ENCODE measurements around the gene TCP10L.
"Not testable (repeated sequence)": the region's sequence is repeated elsewhere in the genome, so short reads cannot be mapped to it uniquely, and the experiment has no call there.

Gene TCP10L

DNA sequence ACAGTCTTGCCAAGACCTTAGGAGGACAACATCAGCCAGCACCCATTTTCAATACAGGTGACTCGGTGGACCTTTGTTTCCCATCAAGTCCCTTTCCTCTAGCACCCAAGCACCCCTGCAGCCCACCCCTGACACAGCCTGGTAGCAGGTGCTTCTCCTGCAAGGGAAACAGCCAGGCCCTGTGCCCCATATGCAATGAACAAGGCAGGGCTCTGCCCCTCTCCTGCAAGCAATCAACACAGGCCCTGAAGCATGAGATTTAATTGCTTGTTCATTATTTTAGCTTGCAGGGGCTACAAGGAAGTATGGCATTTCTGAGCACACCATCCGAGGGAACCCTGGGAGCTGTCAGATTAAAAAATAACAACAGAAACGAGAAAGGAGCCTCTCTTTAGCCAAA lies 35.4 kb downstream of the TCP10L start:
- DNase-seq, result no peak

- DNase-seq, result no peak
These were observed 35.9 kb downstream of the TCP10L start for GRCh38 chr21:32549440-32549839.

DNA sequence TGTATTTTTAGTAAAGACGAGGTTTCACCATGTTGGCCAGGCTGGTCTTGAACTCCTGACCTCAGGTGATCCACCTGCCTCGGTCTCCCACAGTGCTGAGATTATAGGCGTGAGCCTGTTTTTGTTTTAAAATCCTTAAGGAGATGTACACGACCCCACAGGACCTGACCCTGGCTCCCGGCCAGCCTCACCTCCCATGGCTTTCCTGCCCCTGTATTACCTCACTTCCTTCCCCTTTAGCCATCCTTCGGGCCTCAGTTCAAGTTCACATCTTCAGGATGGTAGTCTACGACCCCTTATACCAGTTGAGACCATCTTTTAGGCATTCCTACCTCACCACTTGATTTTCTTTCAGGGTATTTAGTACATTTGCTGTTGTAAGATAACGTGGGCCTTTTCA lies 36.3 kb downstream of the TCP10L start:
- no peak for DNase-seq

DNA sequence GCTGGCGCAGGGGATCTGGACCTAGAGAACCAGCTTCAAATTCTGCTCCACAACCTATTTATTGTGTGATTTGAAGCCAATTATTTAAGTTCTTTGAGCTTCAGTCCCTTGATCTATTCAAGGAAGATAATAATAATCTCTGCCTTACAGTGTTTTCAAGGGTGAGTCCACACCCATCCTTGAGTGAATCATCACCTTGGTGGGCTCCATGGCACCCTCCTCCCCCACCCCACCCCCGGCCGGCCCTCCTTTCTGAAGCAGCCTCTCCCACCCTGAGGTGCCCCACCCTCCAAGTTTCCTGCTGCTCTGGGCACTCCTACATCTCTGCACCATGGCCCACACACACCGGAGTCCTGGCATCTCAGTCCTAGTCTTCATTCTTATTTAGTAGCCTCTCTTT lies 38.3 kb downstream of the TCP10L start:
- DNase-seq, result no peak

GRCh38 chr21:32545948-32546441 lies 39.3 kb downstream of the TCP10L start:
- no peak for DNase-seq

DNA sequence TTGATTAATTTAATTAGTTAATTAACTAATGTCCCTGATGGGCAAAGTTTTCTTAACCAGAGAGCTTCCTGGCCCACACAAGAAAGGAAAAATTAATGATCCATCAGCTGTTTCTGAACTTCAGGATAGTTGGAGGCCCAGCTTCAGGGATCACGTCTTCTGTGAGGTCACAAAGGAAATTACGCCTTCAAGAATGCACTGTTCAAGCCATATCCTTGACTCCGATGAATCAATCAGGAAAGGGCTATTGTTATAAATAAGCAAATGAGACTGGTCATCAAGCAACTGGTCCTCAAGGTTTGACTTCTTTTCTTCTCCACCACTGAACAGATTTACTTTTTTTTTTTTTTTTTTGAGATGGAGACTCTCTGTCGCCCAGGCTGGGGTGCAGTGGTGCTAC lies 40.6 kb downstream of the TCP10L start:
- DNase-seq, result no peak

DNA sequence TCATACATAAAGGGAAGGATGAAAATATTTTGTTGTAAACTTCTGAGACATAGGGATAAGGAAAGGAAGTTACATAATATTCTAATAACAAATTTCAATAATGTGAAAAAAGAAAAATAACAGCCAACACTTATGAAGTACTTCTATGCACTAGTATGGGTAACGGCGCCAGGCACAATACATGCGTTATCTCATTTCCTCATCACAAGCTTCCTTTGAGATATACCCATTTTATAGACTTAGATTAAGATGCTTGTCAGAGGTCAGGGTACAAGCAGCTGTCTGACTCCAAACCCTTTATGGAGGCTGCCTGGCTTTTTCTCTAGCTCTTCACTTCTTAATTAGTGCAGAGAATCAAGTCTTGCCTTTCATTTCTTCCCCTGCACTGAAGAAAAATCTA lies 41.3 kb downstream of the TCP10L start:
- DNase-seq, result no peak

- DNase-seq, result not testable (repeated sequence)
These were observed 42.3 kb downstream of the TCP10L start for GRCh38 chr21:32543056-32543455.

DNA sequence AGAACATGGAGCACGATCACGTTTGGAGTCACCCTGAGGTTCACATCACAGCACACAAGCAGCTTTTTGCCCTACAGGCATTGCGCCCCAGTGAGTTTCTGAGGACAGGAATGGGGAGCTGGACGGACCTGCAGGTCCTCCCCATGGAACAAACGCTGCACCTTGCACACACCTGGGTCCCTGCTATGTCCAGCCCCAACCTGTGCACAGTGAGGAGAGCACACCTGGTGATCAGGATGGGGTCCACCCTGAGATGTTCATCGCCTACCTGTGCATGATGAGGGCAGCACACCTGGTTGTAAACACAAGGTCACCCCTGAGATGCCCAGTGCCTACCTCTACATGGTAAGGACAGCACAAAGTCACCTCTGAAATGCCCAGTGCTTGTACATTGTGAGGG lies 45.9 kb downstream of the TCP10L start:
- DNase-seq, result no peak

DNA sequence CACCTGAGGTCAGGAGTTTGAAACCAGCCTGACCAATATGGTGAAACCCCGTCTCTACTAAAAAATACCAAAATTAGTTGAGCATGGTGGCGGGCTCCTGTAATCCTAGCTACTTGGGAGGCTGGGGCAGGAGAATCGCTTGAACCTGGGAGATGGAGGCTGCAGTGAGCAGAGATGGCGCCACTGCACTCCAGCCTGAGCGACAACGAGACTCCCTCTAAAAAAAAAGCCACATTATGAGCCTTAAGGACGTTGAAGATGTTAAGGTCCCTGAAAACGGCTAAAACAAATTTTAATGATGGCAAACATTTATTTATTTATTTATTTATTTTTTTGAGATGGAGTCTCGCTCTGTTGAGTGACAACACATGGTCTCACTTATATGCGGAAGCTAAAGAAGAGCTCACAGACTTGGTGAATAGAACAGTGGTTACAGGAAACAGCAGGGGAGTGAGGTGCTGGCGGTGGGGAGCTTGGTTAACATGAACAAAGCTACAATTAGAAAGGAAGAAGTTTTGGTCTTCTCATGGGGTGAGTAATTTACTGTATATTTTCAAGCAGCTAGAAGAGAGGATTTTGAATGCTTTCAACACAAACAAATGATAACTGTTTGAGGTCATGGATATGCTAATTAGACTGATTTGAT lies 47.1 kb downstream of the TCP10L start:
- DNase-seq, result no peak

DNA sequence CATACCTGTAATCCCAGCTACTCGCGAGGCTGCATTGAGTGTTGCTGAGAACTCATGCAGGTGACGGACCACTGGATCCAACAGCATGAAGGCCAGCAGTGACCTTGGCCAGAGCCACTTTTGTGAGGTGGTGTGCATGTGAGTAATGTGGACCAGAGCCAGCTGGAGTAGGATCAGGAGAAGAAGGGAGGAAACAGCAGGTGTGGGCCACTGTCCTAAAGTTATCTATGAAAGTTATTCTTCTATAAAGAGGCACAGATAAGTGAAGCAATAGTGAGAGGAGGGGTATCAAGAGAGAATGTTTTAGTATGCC lies 47.8 kb downstream of the TCP10L start:
- no peak for DNase-seq

DNA sequence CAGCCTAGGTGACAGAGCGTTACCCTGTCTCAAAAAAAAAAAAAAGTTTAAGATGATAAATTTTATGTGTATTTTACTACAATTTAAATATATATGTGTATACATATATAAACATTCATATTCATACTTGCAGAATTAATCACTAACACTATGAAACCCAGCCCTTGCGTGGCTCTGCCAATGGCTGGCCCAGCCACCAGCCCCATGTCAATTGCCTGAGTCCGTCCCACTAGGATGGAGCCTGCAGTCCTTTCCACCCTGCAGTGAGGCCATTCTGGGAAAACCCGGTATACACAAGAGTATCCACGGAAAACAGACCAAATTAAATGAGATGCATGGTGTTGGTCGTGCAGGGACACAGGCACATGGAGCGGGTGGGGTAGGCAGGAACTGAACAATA lies 49.7 kb downstream of the TCP10L start:
- no peak for DNase-seq

- DNase-seq, result no peak
These were observed 51.2 kb downstream of the TCP10L start for GRCh38 chr21:32534113-32534512.

DNA sequence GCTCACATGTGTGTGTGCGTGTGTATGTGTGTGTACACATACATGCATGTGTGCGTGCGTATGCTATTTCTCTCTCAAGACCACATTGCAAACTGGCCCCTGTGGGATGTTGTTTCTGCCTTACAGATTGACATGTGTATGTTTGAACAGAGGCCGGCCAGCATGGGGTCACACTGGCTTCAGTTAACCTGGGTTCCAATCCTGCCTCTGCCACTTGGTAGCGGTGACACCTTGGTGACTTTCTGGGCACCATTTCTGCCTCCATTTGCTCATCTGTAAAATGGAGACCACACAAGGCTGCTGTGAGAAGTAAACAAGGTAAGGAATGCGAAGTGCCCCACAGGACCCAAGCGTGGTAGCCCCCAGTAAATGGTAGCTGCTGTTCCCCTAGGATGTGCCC lies 51.7 kb downstream of the TCP10L start:
- DNase-seq, result no peak

GRCh38 chr21:32533053-32533452 lies 52.3 kb downstream of the TCP10L start:
- no peak for DNase-seq

DNA sequence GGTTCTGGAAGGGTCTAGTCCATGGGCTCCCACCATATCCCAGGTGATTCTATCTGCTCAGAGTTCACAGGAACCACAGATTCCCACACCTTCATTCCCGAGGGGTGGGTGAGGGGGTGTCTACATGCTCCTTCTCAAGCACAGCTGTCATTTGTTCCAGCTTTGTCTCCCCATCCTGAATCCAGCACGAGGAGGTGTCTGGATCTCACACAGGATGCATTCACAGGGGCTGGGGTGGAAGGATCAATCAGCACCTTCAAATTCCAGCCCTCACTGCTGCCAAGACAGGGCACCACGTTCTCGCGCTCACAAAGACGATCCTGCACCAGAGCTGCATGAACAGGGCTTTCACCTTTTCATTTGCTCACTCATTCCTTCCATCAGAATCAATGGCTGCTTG lies 52.7 kb downstream of the TCP10L start:
- no peak for DNase-seq

GRCh38 chr21:32531561-32531960 lies 53.8 kb downstream of the TCP10L start:
- not testable (repeated sequence) for DNase-seq

DNA sequence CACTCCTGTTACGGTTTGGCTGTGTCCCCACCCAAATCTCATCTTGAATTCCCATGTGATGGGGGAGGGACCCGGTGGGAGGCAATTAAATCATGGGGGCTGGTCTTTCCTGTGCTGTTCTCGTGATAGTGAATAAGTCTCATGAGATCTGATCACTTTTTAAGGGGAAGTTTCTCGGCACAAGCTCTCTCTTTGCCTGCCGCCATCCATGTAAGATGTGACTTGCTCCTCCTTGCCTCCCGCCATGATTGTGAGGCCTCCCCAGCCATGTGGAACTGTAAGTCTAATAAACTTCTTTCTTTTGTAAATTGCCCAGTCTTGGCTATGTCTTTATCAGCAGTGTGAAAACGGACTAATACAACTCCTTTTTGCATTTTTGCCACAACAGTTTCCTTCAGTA lies 54.5 kb downstream of the TCP10L start:
- DNase-seq, result not testable (repeated sequence)

DNA sequence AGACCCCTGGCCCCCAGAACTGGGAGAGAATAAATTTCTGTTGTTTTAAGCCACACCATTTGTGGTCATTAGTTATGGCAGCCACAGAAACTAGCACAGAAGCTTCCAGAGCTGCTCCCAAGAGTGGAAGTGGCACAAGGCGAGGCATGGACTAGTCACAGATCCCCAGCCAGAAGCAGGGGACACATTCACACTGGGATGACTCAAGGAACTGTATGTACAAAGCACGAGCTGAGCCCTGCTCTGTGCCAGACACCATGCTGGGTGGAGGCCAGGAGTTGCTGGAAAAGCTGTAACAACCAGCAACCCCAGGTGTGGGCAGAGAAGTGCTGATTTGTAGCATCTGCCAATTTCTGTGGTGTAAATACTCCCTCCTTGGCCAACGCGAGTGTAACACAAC lies 55.6 kb downstream of the TCP10L start:
- no peak for DNase-seq

GRCh38 chr21:32525282-32525681 lies 60.0 kb downstream of the TCP10L start:
- no peak for DNase-seq

DNA sequence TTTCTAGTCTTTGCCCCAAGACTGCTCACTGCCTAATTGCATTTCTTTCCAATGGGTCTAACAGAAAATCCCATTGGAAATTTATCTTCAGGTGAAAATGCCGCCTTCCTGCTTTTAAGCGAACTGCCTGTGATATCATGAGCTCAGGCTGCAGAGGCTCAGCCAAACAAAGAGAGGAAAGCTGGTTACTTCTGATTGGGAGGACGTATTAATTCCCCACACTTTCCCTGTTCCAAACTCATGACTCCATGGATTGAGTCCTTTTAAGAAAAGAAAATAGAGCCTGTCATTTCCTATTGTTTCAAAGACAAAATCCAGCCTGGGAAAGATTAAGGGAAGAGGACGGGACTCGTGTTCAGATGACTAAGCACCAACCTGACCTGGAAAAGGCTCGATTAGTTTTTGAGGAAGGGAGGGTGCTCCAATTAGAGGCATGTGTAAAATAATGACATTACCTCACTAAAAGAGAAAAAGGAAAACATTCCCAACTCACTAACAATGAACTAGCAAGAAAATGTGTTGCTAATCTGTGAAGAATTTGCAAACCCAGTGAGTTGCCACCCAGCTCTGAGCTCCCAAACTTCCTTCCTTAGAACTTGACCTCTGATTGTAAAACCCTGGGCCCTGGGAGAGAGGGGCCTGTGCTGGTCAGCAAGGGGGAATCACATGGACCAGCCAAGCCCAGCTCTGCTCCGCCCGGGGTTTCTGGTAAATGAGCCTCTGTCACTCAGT lies 61.2 kb downstream of the TCP10L start:
- DNase-seq, result no peak
